Gastroesophageal sphincter (tissue), 4 donors: ENCODE data around the gene C1orf174. TPM values are rescaled to one million over a fixed set of nuclear protein-coding genes. Genes with fewer than 3 reads are reported as not detected.

Source experiments
- ATAC-seq: fragments of 150-250 bp; one replicate; pipeline ENCODE4 v1.9.1; 2016; ENCODE audit warnings: mild to moderate bottlenecking, moderate library complexity
- H3K27ac ChIP-seq, 4 donors: fragments of 200-600 bp; sonication (generic) in 3 of 4; 1 replicate in 3 of 4; 2 replicates in 1 of 4; pipeline ENCODE4 v1.5.1; 2016 to 2019
- H3K27me3 ChIP-seq: fragments of 200-600 bp; sonication (generic); one replicate; pipeline ENCODE4 v1.5.1; 2019
- H3K36me3 ChIP-seq, 2 donors: fragments of 200-600 bp; sonication (generic); one replicate each; pipeline ENCODE4 v1.5.1; 2019; ENCODE audit warnings: control low read depth in 1 of 2
- H3K4me1 ChIP-seq, 3 donors: fragments of 200-600 bp; sonication (generic); 1 replicate in 2 of 3; 2 replicates in 1 of 3; pipeline ENCODE4 v1.5.1; 2016 to 2019; ENCODE audit warnings: control low read depth in 2 of 3
- H3K4me3 ChIP-seq, 2 donors: fragments of 200-600 bp; sonication (generic); one replicate each; pipeline ENCODE4 v1.5.1; 2019; ENCODE audit warnings: mild to moderate bottlenecking in 1 of 2, moderate library complexity in 1 of 2
- H3K9me3 ChIP-seq, 3 donors: fragments of 200-600 bp; sonication (generic); one replicate each; pipeline ENCODE4 v1.5.1; 2017 to 2019; ENCODE audit warnings: control low read depth in 2 of 3
- EP300 ChIP-seq: sonication (generic); formaldehyde crosslinking; IDR thresholded peaks from one replicate; pipeline ENCODE4 v1.6.1; 2017; ENCODE audit warnings: antibody characterized with exemption, mild to moderate bottlenecking
- POLR2A ChIP-seq, 2 donors: fragments of 450-650 bp; IDR thresholded peaks; one replicate each; pipeline ENCODE4 v1.6.1; 2017; ENCODE audit warnings: antibody characterized with exemption in 2 of 2, mild to moderate bottlenecking in 2 of 2, moderate library complexity in 1 of 2
- POLR2AphosphoS5 ChIP-seq: sonication (generic); formaldehyde crosslinking; IDR thresholded peaks from one replicate; pipeline ENCODE4 v1.6.1; 2017; ENCODE audit warnings: antibody characterized with exemption
- WGBS, 2 donors: methylation state at CpG; one replicate each; pipeline ENCODE4 v1.1.5; 2018; ENCODE audit warnings: low coverage in 1 of 2; 5-methylcytosine and 5-hydroxymethylcytosine counted together
- total RNA-seq, 4 donors: library from RNA; depleted of rRNA; stranded (reverse); fragments of >200 nt; gene quantifications; one replicate each; pipeline ENCODE4 v1.1.0, GENCODE V29; 2016
- TF ChIP-seq, protein P1 (sequence below), 4 experiments: fragments of 200-600 bp in 2 of 4; fragments of 450-650 bp in 2 of 4; sonication (generic) in 1 of 4; IDR thresholded peaks; one replicate each; pipeline ENCODE4 v1.5.1; 2017 to 2019; ENCODE audit warnings: antibody characterized with exemption in 4 of 4, mild to moderate bottlenecking in 2 of 4, moderate library complexity in 2 of 4

Gene C1orf174
- total RNA-seq, 4 donors from 2014 or later, result 16.4 to 35.3 (median 26.7) TPM

DNA sequence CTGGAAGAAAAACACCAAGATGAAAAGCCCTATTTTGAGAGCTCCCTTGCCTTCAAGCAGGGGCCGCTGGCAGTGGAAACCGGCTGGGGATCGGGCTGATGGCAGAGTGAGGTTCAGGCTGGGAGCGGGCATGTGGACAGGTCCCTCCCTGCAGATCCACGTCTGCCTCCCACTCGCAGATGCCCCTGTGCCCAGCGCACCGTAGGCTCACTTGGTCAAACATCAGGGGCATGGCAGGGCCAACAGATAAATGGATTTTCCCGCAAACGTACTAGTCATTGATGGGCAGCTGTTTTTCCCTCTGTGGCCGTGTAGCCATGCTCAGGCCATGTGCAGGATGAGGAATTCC is 6.6 kb upstream of the C1orf174 start:
- H3K4me3 ChIP-seq, result no peak overlapping the region
- H3K36me3 ChIP-seq, result no peaks in the 10 kb centered on the region
- peaks cover 22% of the 10 kb centered on the region for H3K27me3 ChIP-seq
- WGBS, 2 donors, result 79 to 100% methylated on average over 1 to 4 of the region's 11 CpGs
- H3K9me3 ChIP-seq, result no peaks in the 10 kb centered on the region
- TF ChIP-seq POLR2A (IDR thresholded peaks at IDR 0.05) (no peak), EP300 (no peak), POLR2AphosphoS5 (no peak)
- TF ChIP-seq, protein P1, sequence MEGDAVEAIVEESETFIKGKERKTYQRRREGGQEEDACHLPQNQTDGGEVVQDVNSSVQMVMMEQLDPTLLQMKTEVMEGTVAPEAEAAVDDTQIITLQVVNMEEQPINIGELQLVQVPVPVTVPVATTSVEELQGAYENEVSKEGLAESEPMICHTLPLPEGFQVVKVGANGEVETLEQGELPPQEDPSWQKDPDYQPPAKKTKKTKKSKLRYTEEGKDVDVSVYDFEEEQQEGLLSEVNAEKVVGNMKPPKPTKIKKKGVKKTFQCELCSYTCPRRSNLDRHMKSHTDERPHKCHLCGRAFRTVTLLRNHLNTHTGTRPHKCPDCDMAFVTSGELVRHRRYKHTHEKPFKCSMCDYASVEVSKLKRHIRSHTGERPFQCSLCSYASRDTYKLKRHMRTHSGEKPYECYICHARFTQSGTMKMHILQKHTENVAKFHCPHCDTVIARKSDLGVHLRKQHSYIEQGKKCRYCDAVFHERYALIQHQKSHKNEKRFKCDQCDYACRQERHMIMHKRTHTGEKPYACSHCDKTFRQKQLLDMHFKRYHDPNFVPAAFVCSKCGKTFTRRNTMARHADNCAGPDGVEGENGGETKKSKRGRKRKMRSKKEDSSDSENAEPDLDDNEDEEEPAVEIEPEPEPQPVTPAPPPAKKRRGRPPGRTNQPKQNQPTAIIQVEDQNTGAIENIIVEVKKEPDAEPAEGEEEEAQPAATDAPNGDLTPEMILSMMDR (IDR thresholded peaks at IDR 0.05), result no peak
- ATAC-seq, result no peak
- H3K27ac ChIP-seq, result no peak overlapping the region
- H3K4me1 ChIP-seq, result peaks cover 0 to 15% (median 3%) of the 10 kb centered on the region in 3 donors

DNA sequence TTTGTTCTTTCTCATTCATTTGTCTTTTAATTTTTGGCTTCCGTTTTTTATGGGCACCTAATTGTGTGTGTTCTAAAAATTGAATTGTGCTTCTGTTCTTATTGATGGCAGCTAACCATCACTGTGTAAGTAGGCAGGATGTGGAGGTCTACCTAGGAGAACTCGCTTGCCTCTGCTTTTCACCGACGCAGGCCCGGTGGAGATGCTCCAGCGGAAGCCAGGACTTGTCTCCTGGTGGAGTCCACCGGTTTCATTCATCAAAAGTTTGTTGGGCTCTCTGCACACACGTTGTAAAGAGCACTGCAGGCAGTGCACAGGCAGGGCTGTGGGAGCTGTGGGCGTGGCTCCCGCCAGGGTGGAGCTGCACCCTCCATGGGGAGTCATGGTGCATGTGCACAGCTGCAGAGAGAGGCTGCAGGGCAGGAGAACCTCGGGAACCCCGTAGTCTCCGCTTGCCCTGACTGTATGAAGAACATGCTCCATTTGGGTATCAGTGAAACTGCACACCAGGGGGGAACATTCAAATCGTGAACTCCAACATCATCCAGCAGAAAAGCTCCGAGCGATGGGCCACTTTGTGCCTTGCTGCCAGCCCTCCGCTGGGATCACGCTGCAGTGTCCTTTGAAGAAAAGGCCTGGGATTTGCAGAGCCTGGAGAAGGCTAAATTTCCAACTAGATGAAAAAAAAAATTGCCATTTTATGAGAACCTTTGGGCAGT is 6.0 kb upstream of the C1orf174 start:
- TF ChIP-seq POLR2AphosphoS5, result no peak
- no peak for TF ChIP-seq EP300
- TF ChIP-seq, protein P1 (IDR thresholded peaks at IDR 0.05), result no peak
- 91 to 97% methylated on average over 5 to 9 of the region's 18 CpGs for WGBS, 2 donors
- ATAC-seq, result no peak
- no peak overlapping the region for H3K27ac ChIP-seq
- no peaks in the 10 kb centered on the region for H3K36me3 ChIP-seq
- no peaks in the 10 kb centered on the region for H3K9me3 ChIP-seq
- H3K4me1 ChIP-seq, result peaks cover 0 to 14% (median 6%) of the 10 kb centered on the region in 3 donors
- peaks cover 17% of the 10 kb centered on the region for H3K27me3 ChIP-seq
- no peak overlapping the region for H3K4me3 ChIP-seq

DNA sequence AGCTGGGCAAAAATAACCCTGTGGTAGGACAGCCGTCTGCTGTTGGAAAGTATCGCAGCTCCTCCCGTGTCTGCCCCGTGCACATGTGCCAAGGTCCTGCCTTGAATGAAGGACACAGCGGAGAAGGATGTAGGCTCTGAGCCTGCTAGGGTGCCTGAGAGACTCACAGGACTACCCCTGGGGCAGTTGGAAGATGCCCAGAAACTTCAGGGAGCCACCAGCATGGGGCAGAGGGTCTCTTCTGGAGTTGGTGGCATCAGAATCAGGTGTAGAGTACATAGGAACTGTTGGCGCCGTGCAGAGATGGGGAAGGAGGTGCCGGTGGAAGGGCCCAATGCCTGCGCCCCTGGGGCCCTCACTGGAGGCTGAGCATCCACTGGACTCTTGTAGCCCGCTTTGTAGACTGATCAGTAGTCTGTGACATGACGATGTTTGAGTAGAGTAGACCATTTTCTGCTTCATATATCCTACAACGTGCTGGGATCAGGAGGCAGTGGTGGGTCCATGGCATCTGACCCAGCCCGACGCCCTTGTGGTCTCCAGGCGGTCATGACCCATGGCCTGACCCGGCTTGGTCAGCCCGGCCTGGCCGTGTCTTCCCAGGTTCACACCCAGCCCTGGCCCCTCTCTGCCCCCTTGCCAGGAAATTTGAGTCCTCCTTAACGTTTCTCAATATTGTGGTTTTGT is 5.3 kb upstream of the C1orf174 start:
- 83 to 87% methylated on average over 10 to 13 of the region's 19 CpGs for WGBS, 2 donors

DNA sequence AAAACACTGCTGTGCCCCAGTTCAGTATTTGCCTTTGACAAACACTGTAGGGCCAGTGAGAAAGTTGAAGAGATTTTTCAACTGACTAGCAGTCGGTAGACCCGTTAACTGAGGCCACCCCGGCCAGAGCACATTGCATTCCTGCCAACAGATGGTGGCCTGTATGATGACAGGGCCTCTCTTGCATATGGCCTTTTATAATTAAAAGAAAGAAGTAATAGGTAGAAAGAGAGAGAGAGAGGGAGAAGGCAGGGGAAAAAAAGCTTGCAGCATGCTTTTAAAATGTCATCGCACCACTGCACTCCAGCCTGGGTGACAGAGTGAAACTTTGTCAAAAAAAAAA is 4.7 kb upstream of the C1orf174 start:
- H3K36me3 ChIP-seq, result no peaks in the 10 kb centered on the region
- TF ChIP-seq POLR2AphosphoS5 (no peak), POLR2A (IDR thresholded peaks at IDR 0.05) (no peak)
- TF ChIP-seq, protein P1 (IDR thresholded peaks at IDR 0.05), result no peak
- 93% methylated on average over 3 to 4 of the region's 4 CpGs for WGBS, 2 donors
- no peak for ATAC-seq
- no peak overlapping the region for H3K4me3 ChIP-seq
- H3K27ac ChIP-seq, result no peak overlapping the region
- H3K4me1 ChIP-seq, result peaks cover 0 to 7% (median 3%) of the 10 kb centered on the region in 3 donors
- peaks cover 4% of the 10 kb centered on the region for H3K27me3 ChIP-seq
- H3K9me3 ChIP-seq, result no peaks in the 10 kb centered on the region

More for the DNA sequence above, 5.3 kb upstream of the C1orf174 start:
- Histone ChIP-seq H3K27ac (no peak overlapping the region), H3K27me3 (peaks cover 10% of the 10 kb centered on the region), H3K4me1 (peaks cover 0 to 7% (median 3%) of the 10 kb centered on the region in 3 donors), H3K4me3 (no peak overlapping the region), H3K36me3 (no peaks in the 10 kb centered on the region), H3K9me3 (no peaks in the 10 kb centered on the region)
- TF ChIP-seq POLR2A (IDR thresholded peaks at IDR 0.05), result no peak
- TF ChIP-seq, protein P1 (IDR thresholded peaks at IDR 0.05), result no peak
- no peak for TF ChIP-seq POLR2AphosphoS5
- TF ChIP-seq EP300, result no peak
- ATAC-seq, result no peak
